Spleen (tissue), 7 donors: ENCODE measurements around the gene NRDC.

Experiments
- POLR2A ChIP-seq, 3 donors: fragments of 450-650 bp; IDR thresholded peaks; one replicate each; pipeline ENCODE4 v1.5.1; 2017; ENCODE audit warnings: antibody characterized with exemption in 3 of 3, mild to moderate bottlenecking in 1 of 3
- TF ChIP-seq, protein P1 (sequence below), 11 experiments: fragments of 200-600 bp in 7 of 11; fragments of 450-650 bp in 4 of 11; sonication (generic) in 4 of 11; IDR thresholded peaks in 8 of 11; conservative IDR thresholded peaks in 3 of 11; 1 replicate in 7 of 11; 2 replicates in 4 of 11; pipeline versions ENCODE4 v1.4.0 to v1.8.0; 2016 to 2021; ENCODE audit warnings: antibody characterized with exemption in 11 of 11, inconsistent platforms in 4 of 11, mild to moderate bottlenecking in 1 of 11
- donor health status: DM: no; HTN: no; CAD: no; lungs with moderate emphysema.
- donor health status: DM: no; HTN: no; CAD: no.
- donor health status: DM: no; HTN: no; CAD: no.

DNA sequence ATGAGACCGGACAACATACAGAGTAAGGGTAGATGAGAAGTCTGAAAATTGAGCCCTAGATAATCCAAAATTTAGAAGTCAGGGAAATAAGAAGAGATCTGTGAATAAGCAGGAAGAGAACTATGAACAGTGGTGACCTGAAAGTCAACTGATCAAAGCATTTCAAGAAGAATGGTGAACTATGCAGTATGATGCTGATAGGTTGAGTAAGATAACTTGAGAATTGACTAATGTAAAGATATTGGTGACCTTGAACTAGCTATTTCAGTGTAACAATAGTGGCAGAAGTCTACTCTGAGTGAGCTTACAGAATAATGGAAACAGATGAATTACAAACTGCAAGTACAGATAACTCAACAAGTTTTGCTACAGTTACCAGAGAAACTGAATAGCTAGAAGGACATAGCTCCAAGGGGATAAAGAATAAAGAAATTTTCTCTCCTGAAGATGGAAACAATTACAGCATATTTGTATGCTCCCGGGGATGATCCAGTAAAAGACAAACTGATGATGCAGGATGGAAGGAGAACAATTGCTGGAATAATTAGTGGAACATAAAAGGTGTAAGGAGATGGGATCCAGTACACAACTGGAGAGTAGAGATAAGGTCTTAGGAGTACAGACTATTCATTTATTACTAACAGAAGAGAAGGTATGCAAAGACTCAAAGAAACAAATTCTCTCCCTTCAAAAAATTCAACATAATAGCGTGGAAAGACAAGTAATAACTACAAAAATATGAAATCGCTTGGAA lies 10.9 kb downstream of the NRDC start:
- TF ChIP-seq, protein P1, sequence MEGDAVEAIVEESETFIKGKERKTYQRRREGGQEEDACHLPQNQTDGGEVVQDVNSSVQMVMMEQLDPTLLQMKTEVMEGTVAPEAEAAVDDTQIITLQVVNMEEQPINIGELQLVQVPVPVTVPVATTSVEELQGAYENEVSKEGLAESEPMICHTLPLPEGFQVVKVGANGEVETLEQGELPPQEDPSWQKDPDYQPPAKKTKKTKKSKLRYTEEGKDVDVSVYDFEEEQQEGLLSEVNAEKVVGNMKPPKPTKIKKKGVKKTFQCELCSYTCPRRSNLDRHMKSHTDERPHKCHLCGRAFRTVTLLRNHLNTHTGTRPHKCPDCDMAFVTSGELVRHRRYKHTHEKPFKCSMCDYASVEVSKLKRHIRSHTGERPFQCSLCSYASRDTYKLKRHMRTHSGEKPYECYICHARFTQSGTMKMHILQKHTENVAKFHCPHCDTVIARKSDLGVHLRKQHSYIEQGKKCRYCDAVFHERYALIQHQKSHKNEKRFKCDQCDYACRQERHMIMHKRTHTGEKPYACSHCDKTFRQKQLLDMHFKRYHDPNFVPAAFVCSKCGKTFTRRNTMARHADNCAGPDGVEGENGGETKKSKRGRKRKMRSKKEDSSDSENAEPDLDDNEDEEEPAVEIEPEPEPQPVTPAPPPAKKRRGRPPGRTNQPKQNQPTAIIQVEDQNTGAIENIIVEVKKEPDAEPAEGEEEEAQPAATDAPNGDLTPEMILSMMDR (IDR thresholded peaks at IDR 0.05 in 8 of 11, conservative IDR thresholded peaks at IDR 0.05 in 3 of 11), result no peak
- no peak for TF ChIP-seq POLR2A (IDR thresholded peaks at IDR 0.05)
